D341Med (cell line): ENCODE measurements around the gene RNF220.

ENCODE experiments used
- DNase-seq: peaks from one replicate; pipeline ENCODE4 v3.0.0; 2012; ENCODE audit warnings: low spot score

The RNF220 gene

DNA sequence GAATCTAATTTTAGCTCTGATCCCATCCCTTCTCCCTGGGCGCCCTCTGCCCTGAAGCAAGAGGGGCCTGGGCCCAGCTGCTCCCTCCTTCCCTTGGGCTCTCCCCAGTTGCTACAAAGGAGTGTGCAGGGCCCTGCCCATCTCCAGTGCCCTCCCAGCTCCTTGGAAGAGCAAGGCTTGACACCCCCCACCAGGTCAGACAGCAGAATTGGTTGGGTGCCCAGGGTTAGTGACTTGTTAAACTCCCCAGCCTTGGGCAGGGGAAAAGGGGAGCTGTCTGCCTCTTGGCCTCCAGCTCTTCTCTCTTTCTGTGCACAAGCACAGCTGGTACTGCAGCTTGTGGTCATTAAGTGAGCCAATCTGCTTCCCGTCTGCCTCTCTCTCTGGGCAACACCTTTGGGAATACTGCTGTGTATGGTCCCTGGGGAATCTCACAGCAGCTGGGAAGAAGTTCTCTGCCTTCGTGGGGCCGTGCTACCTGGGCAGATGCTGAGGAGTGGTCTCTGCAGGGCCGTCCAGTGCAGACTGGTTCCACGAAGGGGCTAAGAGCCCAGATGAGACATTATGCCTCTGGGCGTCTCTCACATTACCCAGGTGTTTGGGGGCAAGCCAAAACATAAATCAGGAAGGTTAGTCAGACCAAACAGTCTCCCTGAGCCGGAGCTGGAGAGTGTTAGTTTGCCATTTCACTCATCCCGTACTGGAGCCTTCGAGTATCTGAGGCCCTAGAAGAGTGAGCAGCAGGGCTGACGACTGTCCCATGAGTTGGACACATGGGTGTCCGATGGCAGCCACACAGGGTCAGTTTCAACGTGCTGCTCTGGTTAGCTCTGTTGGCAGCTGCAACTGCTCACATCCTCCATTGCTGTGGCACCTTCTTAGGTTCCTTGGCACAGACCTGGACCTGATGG, 231.9 kb downstream of the RNF220 start:
- peak; percentile 76 for DNase-seq

DNA sequence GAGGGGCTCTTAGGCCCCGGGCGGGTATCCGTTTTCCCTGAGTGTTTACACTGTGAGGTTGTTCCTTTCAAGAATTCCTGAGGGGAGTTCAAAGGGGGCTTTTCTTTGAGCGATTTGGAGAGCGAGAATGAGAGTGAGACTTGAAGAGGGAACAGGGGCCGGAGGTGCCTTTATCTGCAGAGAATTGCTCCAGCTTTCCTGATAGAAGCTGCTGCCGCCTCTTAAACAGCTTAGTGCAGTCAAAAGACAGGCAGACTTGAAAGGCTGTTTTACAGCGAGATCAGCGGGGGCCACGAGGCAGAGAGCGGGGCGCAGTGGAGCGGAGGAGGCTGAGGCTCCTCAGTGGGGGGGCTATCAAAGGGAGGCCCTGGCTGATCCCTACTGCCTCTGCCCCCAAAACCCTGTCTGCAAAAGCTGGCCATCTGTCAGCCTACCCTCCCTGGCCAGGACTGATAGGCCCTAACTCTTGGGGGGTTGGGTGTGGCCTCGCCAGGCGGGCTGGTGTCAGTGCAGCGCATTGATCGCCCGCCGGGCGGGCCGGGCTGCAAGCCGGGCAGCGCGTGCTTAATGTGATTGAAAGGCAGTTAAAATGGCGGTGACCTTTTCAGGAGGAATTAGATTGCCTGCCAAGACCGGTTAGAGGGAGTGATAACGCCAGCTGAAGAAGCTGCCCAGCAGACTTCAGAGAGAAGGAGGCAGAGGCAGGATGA, 232.8 kb downstream of the RNF220 start:
- no peak for DNase-seq

DNA sequence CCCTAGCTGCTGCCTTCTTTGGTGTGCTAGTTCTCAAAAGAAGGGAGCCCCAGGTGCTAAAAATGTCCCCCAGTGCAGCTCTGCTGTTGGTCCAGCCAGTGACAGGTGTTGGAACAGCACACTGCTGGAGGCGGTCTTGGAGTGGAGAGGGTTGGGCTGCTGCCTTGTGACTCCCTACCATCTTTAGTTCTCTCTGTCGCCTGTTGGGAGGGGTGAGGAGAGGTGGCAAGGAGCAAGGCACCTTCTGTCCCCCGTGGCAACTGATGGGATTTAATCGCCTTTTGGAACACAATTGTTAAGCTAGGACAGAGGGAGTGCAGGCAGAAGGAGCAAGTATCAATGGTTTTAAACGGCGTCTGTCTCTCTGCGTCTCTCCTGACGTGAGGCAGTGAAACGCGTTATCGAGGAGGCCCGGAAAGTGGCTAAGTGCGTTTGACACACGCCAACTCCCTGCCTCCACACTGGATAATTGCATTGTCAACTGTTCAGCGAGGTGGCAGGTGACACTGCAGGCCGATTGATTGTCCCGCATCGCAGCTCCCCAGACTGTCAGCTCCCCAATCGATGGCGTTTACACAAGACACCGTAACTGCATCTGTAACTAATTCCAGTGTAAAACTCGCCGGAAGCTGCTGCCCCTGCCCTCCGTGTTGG, 235.3 kb downstream of the RNF220 start:
- DNase-seq: peak; percentile 80

DNA sequence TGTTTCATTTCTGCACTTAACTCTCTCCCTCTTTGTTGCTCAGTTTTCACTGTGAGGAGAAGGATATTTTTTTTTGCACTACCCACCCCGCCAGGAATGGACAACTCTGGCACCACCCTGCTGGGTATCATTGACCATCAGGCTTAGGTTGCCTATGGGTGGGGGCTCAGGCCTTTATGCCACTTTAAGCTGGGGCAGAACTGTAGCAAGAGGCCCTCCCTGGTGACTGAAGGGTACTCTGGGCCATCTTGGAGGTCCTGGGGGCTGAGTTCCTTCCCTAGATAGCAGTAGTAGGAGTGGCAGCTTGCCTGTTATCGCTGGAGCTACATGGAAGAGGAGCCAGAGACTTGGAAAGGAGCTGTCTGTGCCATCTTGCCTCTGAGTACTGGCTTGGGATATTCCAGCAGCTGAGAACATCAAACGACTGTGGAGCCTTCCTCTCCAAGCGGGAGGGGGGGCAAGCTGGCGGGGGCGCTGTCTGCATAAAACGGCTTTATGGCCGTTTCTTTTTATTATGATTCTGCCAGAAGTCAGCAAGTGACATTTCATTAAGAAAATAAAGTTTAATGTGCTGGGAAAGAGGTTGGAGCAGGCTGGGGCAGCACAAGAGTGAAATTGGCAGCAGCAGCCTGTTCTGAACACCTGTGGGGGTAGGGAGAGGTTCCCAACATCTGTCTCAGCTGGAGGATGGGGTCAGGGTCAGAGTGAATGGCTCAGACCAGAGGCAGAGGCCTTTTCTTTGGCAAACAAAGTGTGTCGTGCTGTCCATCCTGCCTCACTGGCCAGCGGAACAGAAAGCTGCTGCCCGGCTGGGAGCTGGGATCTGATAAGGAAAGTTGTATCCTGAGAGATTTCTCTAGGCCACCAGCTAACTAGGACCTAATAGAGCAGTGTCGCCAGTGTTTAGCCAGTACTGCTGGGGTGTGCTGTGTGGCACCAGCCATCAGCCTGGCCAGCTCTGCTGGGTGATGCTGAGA, 236.4 kb downstream of the RNF220 start:
- no peak for DNase-seq

DNA sequence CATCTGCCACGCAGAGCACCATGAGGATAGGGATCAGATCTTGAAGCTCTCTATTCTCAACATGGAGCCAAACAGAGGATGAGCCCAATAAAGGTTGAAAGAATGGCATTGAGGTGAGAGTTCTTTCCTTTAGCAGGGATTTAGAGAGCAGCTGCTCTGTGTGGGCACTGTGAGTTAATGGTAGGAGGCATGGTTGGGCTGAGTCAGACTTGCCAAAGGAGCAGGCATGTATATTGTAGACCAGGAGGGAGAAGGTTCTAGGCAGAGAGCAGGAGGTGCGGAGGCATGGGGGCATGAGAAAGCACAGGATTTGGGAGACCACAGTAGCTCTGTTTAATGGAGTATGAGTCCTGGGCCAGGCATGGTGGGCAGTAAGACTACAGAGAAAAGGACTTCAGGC, 237.2 kb downstream of the RNF220 start:
- DNase-seq: no peak

DNA sequence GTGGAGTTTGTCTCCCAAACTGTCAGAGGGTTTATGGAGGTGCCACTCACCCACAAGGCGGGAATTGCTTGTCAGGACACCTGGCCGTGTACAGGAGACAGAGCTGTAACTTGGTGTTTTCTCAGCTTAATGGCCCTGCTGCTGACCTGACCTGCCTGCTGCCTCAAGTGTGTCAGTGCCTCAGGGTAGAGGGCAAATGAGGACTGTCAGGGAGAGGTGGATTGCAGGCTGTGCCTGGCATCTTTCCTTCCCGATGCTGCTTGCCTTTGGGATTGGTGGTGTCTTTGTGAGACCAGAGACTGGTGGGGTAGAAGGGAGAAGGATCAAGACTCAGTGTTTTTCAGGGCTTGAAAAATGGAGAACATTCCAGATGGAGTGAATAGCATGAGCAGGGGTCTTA, 237.9 kb downstream of the RNF220 start:
- DNase-seq: no peak

DNA sequence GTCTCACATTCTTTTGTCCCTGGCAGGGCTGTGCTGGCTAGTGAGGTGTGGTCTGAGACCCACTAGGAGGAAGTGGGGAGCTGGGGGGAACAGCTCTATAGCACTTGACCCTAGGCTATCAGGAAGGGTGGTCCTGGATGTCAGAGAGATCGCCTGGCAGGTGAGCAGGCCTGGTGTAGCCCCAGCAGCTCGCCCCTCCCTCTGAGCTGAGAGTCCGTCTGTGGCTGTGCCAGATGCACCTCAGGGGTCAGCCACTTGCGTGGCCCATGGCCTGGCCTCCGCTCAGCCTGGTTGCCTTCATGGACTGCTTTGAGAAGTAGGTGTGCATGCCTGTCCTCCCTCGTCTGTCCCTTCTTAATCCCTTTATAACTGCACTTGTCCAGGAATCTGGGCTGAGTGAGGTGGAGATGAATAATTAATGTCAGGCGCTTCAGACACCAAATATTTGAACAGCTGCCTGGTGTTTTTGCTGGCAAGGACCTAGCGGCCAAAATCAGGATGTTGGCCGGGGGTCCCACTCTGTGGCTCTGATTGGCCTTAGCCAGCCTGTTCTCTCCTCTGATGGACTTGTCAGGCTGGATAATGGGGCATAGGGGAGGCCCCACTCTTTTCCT, 238.8 kb downstream of the RNF220 start:
- no peak for DNase-seq

DNA sequence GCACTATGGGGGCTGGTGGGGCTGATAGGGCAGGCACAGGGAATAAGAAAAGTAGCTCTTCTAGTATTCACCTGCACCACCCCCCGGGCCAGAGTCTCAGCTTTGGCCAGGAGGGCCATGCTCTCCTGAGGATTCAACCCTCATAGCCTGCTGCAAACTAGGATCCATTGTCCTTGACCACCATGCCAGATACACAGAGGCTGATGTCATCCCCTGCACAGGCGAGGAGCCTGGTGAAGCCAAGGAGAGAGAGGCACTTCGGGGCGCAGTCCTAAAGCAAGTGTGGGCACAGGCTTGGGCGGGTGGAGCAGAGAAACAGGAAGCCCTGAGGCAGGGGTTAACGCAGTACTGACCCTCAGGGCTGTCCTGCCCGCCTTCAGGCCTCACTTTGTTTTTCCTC, 239.8 kb downstream of the RNF220 start:
- no peak for DNase-seq

DNA sequence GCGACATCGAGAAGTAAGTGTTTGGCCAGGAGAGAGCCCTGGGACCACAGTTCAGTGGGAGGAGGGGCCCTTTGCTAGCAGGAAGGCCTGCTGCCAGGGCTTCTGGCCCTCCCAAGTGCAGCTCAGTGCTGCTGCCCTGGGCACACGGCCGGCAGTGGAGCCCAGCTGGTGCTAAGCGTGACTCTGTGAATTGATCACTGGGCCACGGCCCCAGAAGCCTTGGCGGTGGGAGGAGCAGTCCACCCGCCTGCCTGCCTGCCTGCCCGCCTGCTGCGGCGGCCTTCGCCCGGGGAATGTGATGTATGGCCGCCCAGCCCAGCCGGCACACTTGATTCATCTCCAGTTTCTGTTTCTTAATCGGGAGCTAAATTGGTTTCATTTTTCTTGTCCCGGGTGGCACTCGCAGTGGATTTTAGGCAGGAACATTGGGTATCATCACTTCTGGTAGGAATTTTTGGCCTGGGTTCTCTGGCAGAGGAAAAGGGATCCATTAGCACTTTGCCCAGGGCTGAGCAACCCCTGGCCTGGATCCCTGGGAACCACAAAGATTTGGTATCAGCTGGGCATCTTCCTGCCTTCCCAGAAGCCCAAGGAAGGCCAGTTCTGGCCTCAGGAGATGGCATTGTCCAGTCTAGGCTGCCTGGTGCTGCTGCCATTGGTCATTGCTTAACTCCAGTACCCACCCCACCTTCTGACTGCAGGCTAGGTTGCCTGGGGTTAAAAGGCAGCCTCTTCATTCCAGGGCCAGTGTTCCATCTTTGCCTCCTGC, 240.6 kb downstream of the RNF220 start:
- no peak for DNase-seq

DNA sequence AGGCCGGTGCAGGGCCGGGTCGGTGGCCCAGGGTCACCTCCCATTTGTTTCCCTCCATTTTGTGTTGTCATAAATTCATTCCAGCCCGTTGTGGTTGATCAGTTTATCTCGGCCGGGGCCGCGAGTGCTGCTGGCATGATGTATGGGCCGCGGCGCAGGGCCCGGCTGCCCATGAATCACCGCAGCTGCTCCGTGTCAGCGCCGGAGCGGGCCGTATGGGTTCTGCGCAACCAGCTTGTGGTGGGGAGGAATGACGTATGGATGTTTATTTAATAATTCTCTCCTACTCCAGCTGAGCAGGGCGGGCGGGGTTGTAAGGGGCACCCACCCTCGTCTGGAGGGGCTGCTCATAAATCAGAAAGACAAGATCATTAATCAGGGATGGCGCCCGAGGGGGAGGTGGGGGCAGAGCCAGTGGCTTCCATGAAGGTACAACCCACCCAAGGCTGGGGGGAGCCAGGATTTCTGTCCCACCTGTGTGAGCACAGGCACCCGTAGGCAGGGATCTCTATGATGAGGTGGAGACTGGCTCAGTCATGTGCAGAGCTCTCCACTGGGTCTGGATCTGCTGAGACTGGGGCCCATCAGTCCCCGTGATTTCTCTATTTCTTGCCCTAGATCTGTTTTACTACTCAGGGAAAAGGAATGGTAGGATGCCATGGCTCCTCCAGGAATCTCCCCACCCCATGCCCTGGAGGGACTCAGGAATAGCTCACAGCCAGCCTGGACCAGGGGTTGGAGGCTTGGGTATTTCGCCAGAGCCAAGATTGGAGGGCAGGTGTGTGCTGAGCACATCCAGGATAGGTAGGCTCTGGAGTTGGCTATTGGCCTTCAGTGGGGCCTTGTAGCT, 241.4 kb downstream of the RNF220 start:
- no peak for DNase-seq

DNA sequence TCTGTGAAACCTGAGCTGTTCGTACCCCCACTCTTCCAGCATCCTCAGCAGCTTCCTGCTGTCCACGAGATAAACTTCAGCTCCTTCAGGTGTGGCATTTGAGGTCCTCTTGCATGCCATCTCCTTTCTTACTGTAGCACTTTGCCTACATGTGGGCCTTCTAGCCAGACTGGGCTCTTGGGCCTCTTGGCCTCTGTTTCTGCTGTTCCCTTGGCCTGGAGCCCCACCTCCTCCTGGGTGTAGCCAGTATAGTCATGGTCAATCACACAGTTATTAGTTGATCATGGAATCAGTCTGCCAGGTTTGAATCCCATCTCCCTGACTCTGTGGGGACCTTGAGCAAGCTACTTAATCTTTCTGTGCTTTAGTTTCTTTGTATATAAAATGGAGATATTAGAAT, 242.8 kb downstream of the RNF220 start:
- DNase-seq: no peak

DNA sequence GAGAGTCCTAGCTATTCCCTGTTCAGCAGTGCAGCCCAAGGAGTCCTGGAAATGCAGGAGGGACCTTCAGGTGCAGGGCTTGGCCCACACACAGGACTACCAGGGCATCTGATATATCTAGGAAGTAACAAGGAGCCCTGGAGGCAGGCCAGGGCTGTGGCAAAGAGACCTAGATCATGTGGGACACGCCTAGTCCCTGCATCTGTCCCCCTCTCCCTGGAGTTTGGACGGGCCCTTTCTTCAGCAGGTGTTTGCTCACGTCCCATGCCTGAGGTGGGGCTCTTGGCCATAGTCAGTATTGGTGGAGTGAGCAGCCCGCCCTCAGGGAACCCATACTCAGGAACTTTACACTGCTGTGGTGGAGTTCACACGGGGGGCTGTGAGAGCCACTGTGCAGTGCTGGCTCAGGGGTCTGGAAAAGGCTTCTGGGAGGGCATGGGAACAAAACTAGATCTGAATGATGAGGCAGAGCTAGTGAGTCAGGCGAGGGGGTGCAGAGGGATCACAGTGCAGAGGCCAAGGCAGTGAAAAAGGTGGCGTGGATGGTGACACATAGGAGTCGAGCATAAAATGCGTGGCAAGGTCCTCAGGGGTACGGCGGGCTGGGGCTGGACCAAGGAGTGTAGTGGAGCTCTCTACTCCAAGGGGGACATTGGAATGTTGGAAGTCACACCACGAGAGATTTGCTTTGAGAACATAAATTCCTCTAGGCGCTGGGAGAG, 243.6 kb downstream of the RNF220 start:
- DNase-seq: no peak

DNA sequence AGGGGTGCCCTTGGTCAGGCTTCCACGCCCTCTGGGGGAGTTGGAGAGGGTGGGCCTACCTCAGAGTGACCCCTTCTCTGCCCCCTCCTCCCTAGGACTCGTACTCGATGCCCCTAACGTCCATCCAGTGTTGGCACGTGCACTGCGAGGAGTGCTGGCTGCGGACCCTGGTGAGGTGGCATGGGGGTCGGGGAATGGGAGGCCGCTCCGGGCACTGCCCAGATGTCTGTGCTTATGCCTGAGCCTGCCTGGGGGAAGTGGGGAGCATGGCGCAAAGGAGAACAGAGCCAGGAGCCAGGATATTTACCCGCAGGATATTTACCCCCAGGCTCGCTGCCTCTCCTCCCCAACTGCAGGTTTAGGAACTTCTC, 244.7 kb downstream of the RNF220 start:
- DNase-seq: no peak

DNA sequence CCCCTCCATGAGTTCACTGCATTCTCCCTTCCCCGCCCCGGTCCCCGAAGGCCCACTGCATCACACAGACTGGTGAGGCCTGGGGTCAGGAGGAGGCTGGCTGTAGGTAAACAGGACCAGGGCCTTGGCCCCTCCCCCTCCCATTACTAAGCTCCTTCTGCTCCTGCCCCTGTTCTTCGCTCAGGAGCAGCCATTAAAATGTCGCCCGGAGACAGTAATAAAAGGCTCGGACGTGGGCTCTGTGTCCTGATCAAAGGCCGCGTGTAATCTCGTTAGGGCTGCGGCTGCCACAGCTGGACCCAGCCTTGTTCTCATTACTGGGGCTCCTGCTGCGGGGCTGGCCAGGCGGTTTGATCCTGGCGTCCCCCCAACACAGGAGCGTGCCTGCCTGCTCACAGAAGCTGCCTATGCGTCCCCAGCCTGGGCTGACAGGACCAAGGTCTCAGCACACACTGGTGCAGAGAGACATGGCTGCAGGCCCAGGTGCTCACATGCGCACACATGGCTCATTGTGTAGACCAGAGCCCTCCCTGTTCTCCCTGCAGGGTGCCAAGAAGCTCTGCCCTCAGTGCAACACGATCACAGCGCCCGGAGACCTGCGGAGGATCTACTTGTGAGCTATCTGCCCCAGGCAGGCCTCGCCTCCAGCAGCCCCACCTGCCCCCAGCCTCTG, 245.2 kb downstream of the RNF220 start:
- no peak for DNase-seq

DNA sequence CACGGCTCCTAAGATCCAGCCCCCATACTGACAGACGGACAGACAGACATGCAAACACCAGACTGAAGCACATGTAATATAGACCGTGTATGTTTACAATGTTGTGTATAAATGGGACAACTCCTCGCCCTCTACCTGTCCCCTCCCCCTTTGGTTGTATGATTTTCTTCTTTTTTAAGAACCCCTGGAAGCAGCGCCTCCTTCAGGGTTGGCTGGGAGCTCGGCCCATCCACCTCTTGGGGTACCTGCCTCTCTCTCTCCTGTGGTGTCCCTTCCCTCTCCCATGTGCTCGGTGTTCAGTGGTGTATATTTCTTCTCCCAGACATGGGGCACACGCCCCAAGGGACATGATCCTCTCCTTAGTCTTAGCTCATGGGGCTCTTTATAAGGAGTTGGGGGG, 246.0 kb downstream of the RNF220 start:
- no peak for DNase-seq

DNA sequence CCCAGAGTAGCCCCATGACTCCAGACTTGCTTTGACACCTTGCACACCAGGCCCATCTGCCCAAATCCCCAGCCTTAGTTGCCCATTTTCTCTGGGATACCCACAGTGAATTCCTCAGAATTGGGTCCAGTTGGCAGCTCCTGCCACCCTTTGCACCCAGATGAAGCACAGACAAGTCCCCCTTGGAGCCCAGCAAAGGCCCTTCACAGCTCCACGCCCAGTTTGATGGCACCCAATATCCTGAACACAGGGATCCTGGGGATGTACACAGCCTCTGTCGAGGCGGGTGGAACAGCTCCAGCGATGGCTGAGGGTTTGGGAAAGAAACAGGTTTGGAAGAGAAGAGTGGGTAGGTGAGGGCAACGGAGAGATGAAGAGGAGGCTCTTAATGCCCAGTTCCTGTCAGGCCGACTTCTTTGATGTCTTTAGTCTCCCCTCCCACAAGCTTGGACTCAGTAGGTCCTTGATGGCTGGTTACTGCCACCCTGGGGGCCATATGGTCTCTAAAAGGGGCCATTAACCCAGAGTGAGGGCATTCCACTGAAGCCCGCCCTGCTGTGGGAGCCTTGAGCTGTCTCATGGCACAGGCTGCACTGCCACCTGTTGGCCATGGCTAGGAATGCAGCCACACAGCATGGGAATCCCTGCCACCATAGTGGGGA, 247.5 kb downstream of the RNF220 start:
- DNase-seq: peak; percentile 83

DNA sequence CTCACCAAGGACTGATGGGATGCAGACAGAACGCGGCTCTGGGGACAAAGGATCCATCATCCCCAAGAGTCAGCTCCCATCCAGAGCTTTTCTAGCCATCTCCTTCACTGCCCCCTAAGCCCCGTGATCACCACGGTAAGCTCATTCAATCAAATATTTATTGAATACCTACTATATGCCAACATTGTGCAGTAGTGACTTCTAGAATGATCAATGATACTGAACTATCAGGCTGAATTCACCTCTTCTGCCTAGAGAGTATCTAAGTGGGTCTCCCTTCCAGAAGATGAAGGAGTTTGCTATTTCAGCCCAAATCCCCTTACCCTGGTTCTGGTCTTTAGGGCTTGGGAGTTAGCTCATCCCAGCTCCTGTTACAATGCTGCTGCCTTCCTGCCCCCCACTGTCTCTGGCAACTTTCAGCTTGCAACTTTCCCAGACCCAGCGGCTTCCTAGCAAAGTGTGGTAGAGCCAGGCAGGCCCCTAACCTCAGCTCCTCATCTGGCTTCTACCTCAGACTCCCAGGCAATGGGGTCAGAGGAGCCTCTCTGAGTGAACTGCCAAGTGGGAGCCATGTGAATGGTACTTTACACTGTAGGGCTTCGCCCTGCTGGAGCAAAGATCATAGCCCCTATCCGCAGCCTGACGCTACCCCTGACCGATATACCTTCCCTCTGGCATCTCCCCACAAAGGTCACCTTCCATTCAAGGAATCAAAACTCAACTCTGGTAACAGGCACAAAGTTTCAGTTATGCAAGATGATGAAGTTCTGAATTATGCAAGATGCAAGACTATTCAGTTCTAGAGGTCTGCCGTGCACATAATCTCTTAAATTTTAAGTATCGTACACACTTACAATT, 248.3 kb downstream of the RNF220 start:
- no peak for DNase-seq
